ENCODE data around the gene FAM25A. TPM values are rescaled to one million over a fixed set of nuclear protein-coding genes. Genes with fewer than 3 reads are reported as not detected.
"Not testable (repeated sequence)": the region's sequence is repeated elsewhere in the genome, so short reads cannot be mapped to it uniquely, and the experiment has no call there.

FAM25A gene
- not detected for total RNA-seq
- long read RNA-seq, result 0 reads

DNA sequence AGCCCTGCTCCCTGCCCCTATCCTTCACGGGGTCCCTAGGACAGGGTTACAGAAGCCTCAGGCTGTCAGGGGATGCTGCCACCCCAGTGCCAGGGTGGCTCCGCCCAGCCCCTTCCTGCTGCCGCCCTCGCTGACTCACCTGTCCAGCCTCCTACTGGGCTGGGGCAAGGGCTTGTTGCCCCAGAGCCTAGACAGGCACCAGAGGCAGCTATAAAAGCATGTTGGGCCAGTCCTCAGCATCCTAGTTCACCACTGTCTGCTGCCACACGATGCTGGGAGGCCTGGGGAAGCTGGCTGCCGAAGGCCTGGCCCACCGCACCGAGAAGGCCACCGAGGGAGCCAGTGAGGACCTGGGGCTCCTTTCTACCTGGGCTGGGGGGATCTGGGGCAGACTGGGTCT lies at the start of gene FAM25A:
Gene FAM25A (plus strand): TSS at position 239 of the 400 bp plus-strand sequence. CDS start 31 bp downstream, at position 270.
- ATAC-seq; DNase-seq; intact Hi-C loops (cut with DNase I, micrococcal nuclease): not testable (repeated sequence)

GRCh38 chr10:86970982-86971231 lies 49.2 kb upstream of the FAM25A start:
- intact Hi-C loops (cut with DNase I, micrococcal nuclease), result loop anchor here in 1 of 2 donors (10.0 kb wide), 1 partner anchor 114 kb away; no protein-coding TSS in a partner anchor
- DNase-seq (no peak), ATAC-seq (peak; percentile 11)

- intact Hi-C loops (cut with DNase I, micrococcal nuclease), result loop anchor here in 1 of 2 donors (10.0 kb wide), 1 partner anchor 113 kb away; no protein-coding TSS in a partner anchor
- peak; percentile 78 for ATAC-seq
Observed at GRCh38 chr10:86971232-86971991, 48.7 kb upstream of the FAM25A start.

GRCh38 chr10:86972613-86973380 lies 47.3 kb upstream of the FAM25A start:
- intact Hi-C loops (cut with DNase I, micrococcal nuclease), result loop anchor here in 1 of 2 donors (10.0 kb wide), 1 partner anchor 112 kb away; no protein-coding TSS in a partner anchor
- no peak for DNase-seq
- ATAC-seq, result no peak

More at GRCh38 chr10:86971232-86971991, 48.7 kb upstream of the FAM25A start:
- DNase-seq, result peak; percentile 89 to 92

DNA sequence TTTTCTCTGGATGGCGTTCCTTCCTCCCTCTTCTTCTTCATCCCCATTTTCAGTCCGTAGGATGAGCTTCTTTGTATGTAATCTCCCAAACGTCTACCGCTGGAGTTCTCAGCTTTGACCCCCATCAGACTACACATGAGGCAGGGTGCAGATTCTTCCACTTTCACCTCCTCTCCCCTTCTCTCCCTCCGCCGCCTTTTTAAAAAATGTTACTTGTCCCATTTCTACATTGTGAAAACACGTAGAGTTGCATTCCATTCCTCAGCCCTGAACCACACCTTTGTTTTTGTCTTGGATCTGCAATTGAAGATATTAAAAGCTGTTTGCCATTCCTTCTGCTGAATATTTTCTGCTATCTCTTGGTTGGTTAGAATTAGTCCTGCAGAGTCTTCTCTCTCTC lies 45.6 kb upstream of the FAM25A start:
- ATAC-seq (no peak), DNase-seq (no peak)
- intact Hi-C loops (cut with DNase I, micrococcal nuclease), result loop anchor here in 1 of 2 donors (10.0 kb wide), 1 partner anchor 110 kb away; no protein-coding TSS in a partner anchor

GRCh38 chr10:86976362-86977056 lies 43.6 kb upstream of the FAM25A start:
- DNase-seq, result no peak
- peak; percentile 24 for ATAC-seq
- intact Hi-C loops (cut with DNase I, micrococcal nuclease), result loop anchor here in 1 of 2 donors (10.0 kb wide), 1 partner anchor 108 kb away; no protein-coding TSS in a partner anchor

- not testable (repeated sequence) for ATAC-seq, DNase-seq
- intact Hi-C loops (cut with DNase I, micrococcal nuclease), result loop anchor here in 1 of 2 donors (10.0 kb wide), 1 partner anchor 106 kb away; no protein-coding TSS in a partner anchor
Observed at GRCh38 chr10:86978457-86978856, 41.6 kb upstream of the FAM25A start.

GRCh38 chr10:86979296-86979818 lies 40.7 kb upstream of the FAM25A start:
- DNase-seq (no peak), ATAC-seq (no peak)
- intact Hi-C loops (cut with DNase I, micrococcal nuclease), result loop anchor here in 1 of 2 donors (10.0 kb wide), 1 partner anchor 105 kb away; no protein-coding TSS in a partner anchor

DNA sequence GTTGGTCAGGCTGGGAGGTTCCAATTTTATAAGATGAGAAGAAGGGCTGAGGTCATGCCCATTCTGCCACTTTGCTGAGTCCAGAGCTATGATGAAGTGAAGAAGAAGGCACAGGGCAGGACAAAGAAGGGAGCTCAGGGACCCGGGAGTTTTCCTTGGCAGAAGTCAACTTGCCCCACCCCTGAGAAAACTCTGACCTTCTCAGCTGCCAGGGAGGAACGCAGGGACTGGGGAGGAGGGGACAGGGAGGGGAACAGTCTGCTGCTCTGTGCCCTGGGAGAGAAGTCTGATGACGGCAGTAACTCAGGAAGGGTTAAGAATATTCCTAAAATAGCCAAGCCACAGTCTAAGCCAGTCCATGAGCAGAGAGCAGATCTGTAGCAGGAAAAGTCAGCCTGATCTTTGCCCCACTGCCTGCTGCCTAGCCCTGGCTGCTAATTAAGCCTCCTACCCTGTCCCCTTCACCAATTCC lies 40.1 kb upstream of the FAM25A start:
- peak; percentile 88 for ATAC-seq
- intact Hi-C loops (cut with DNase I, micrococcal nuclease), result loop anchor here in 1 of 2 donors (10.0 kb wide), 1 partner anchor 105 kb away; no protein-coding TSS in a partner anchor
- DNase-seq, result no peak

DNA sequence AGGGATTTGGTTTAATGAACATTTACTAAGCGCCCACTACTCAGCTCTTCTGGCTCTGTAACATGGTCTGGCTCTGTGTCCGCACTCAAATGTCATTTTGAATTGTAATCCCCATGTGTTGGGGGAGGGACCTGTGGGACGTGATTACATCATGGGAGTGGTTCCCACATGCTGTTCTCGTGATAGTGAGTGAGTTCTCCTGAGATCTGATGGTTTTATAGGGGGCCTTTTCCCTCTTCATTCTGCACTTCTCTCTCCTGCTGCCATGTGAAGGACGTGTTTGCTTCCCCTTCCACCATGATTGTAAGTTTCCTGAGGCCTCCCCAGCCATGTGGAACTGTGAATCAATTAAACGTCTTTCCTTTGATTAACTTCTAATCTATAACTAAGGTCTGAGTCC lies 39.1 kb upstream of the FAM25A start:
- intact Hi-C loops (cut with DNase I, micrococcal nuclease); DNase-seq; ATAC-seq: not testable (repeated sequence)

DNA sequence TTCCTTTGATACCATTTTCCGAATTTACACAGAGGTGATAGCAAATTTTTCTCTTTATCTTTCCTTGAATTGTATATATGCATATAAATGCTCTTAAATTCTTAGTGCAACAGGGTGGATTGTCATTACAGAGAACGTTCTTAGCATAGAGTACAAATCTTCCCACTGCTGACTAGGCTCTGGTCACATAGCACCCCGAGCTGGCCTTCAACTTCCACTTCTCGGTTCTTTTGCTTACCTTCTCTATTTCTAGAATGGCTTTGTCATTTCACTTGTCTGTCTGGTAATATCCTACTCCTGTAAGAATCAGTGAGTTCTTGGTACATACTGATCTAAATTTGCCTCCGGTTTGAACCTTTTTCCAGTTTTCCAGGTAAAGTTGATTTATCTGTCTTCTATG lies 38.4 kb upstream of the FAM25A start:
- no peak for ATAC-seq
- intact Hi-C loops (cut with DNase I, micrococcal nuclease), result no loop called here
- no peak for DNase-seq

DNA sequence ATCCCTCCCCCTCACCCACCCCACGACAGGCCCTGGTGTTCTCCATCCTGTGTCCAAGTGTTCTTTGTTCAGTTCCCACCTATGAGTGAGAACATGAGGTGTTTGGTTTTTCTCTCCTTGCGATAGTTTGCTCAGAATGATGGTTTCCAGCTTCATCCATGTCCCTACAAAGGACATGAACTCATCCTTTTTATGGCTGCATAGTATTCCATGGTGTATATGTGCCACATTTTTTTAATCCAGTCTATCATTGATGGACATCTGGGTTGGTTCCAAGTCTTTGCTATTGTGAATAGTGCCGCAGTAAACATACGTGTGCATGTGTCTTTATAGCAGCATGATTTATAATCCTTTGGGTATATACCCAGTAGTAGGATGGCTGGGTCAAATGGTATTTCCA lies 35.6 kb upstream of the FAM25A start:
- DNase-seq; ATAC-seq; intact Hi-C loops (cut with DNase I, micrococcal nuclease): not testable (repeated sequence)

GRCh38 chr10:86988520-86988919 lies 31.6 kb upstream of the FAM25A start:
- ATAC-seq (no peak), DNase-seq (no peak)
- intact Hi-C loops (cut with DNase I, micrococcal nuclease), result no loop called here

DNA sequence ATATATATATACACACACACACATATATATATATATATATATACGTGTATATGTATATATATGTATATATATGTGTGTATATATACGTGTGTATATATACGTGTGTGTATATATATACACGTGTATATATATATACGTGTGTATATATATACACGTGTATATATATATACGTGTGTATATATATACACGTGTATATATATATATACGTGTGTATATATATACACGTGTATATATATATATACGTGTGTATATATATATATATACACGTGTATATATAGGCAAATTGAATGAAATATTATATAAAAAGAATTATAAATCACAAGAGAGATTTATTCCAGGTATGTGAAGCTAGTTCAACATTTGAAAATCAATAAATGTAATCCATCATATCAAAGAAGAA lies 28.7 kb upstream of the FAM25A start:
- ATAC-seq; intact Hi-C loops (cut with DNase I, micrococcal nuclease); DNase-seq: not testable (repeated sequence)

GRCh38 chr10:86992456-86992855 lies 27.6 kb upstream of the FAM25A start:
- intact Hi-C loops (cut with DNase I, micrococcal nuclease), result no loop called here
- ATAC-seq (no peak), DNase-seq (no peak)

- DNase-seq (no peak), ATAC-seq (no peak)
- intact Hi-C loops (cut with DNase I, micrococcal nuclease), result no loop called here
Observed at GRCh38 chr10:86992929-86993328, 27.2 kb upstream of the FAM25A start.

DNA sequence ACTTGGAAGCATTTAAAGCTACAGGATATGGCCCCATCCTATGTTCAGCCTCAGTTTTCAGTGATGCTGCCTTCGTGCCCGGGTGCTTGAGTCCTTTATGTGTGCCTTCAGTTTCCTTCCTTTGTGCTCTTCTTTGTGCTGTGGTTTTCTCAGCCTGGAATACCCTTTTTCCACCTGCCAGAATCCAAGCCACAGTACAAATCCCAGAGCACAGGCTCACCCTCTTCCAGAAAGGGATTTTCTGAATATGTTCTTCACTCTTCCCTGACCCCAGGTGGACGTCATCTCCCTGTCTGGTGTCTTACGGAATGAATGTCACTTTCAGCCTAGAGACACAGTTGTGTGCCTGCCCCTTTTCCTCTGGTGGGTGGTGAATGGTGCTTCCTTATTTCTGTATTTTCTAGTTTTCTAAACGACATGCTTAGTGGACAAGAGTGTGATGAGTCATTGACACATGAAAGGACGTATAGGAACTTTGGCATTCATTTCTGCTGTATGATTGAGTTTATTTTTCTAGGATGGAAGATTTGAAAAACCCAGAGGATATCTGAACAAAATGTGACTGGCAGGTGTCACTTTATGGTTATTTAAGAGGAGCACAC lies 20.2 kb upstream of the FAM25A start:
- intact Hi-C loops (cut with DNase I, micrococcal nuclease); ATAC-seq; DNase-seq: not testable (repeated sequence)

GRCh38 chr10:87000491-87000890 lies 19.6 kb upstream of the FAM25A start:
- intact Hi-C loops (cut with DNase I, micrococcal nuclease), result no loop called here
- ATAC-seq, result no peak
- DNase-seq, result no peak

Data from left colon (tissue), 2 donors.